OCI-LY1 (cell line): ENCODE measurements around the gene PANX3.

ENCODE experiments used
- H2AFZ ChIP-seq: fragments of 200-600 bp; sonication (generic), shearing (Covaris generic); 2 replicates; pipeline ENCODE4 v1.6.0; 2014; ENCODE audit warnings: antibody characterized with exemption, mild to moderate bottlenecking, low read length
- H3F3A ChIP-seq: fragments of 200-600 bp; sonication (generic), shearing (Covaris generic); 2 replicates; pipeline ENCODE4 v1.6.0; 2014; ENCODE audit warnings: mild to moderate bottlenecking, antibody characterized with exemption, low read length, moderate library complexity; ENCODE audit not compliant: insufficient read depth
- H3K27ac ChIP-seq: fragments of 200-600 bp; sonication (generic); 2 replicates; pipeline ENCODE4 v1.5.1; 2014; ENCODE audit warnings: low read length, mixed run types, mild to moderate bottlenecking, low read depth; ENCODE audit not compliant: poor library complexity, severe bottlenecking
- H3K27me3 ChIP-seq: fragments of 200-600 bp; sonication (generic); 2 replicates; pipeline ENCODE4 v1.6.0; 2014; ENCODE audit warnings: antibody characterized with exemption, mild to moderate bottlenecking, low read length, moderate library complexity; ENCODE audit not compliant: insufficient read depth
- H3K36me3 ChIP-seq: fragments of 200-600 bp; sonication (generic); 2 replicates; pipeline ENCODE4 v1.6.1; 2014; ENCODE audit warnings: mild to moderate bottlenecking, antibody characterized with exemption, low read length, moderate library complexity, mixed read lengths; ENCODE audit not compliant: insufficient read depth
- H3K4me1 ChIP-seq: fragments of 200-600 bp; sonication (generic); 2 replicates; pipeline ENCODE4 v1.5.1; 2014; ENCODE audit warnings: mild to moderate bottlenecking, low read length, moderate library complexity; ENCODE audit not compliant: insufficient read depth, severe bottlenecking
- H3K4me2 ChIP-seq: fragments of 200-600 bp; sonication (generic), shearing (Covaris generic); 2 replicates; pipeline ENCODE4 v1.6.1; 2014; ENCODE audit warnings: low read length
- H3K4me3 ChIP-seq: fragments of 200-600 bp; sonication (generic); 2 replicates; pipeline ENCODE4 v1.5.1; 2014; ENCODE audit warnings: low read length, low read depth, mild to moderate bottlenecking, mixed read lengths; ENCODE audit not compliant: poor library complexity, severe bottlenecking
- H3K79me2 ChIP-seq: fragments of 200-600 bp; shearing (Covaris generic); 2 replicates; pipeline ENCODE4 v1.6.1; 2016; ENCODE audit warnings: mixed run types, low read length, mixed read lengths; ENCODE audit not compliant: insufficient read depth
- H3K9ac ChIP-seq: fragments of 200-600 bp; sonication (generic), shearing (Covaris generic); 2 replicates; pipeline ENCODE4 v1.6.1; 2014; ENCODE audit warnings: mild to moderate bottlenecking, low read length, mixed read lengths
- H3K9me2 ChIP-seq: fragments of 200-600 bp; sonication (generic), shearing (Covaris generic); 2 replicates; pipeline ENCODE4 v1.6.1; 2014; ENCODE audit warnings: low read depth, mild to moderate bottlenecking, low read length, mixed read lengths
- H3K9me3 ChIP-seq: fragments of 200-600 bp; shearing (Covaris generic); 2 replicates; pipeline ENCODE4 v1.6.1; 2014; ENCODE audit warnings: low read length, mixed read lengths
- H4K20me1 ChIP-seq: fragments of 200-600 bp; sonication (generic), shearing (Covaris generic); 2 replicates; pipeline ENCODE4 v1.6.0; 2016; ENCODE audit warnings: mild to moderate bottlenecking, low read length; ENCODE audit not compliant: insufficient read depth
- CTCF ChIP-seq: fragments of 200-600 bp; sonication (generic), shearing (Covaris generic); IDR thresholded peaks from 2 replicates; pipeline ENCODE4 v1.5.1; 2017; ENCODE audit warnings: mild to moderate bottlenecking, antibody characterized with exemption, low read length, moderate library complexity, mixed read lengths
- EZH2 ChIP-seq: fragments of 200-600 bp; sonication (generic), shearing (Covaris generic); IDR thresholded peaks from 2 replicates; pipeline ENCODE4 v1.8.0; 2017; ENCODE audit warnings: borderline replicate concordance, mixed run types, mild to moderate bottlenecking, antibody characterized with exemption, low read length, moderate library complexity, mixed read lengths

PANX3 gene

DNA sequence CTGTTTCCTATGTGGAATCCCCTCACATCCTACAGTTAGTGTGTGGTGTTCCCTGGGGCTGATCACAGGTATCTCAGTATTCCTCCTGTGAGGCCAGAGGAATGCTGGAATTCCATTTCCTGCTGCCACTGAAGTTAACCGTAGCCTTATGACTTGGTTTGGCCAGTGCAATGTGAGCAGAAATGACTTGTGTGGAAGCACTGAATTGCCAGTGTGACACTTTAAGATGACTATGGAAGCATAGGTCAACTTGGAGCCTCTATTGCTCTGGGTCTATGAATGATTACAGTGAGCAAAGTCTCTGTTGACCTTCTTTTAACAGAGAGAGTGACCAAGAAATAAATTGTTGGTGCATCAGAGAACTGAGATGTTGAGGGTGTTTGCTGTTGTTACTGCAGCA, 28.0 kb downstream of the PANX3 start:
- Histone ChIP-seq H3K9me3 (no peaks in the 10 kb centered on the region), H3K4me2 (no peak overlapping the region), H3K27ac (no peak overlapping the region), H3K9me2 (no peaks in the 10 kb centered on the region), H4K20me1 (no peaks in the 10 kb centered on the region), H3K4me1 (no peaks in the 10 kb centered on the region), H3K9ac (no peak overlapping the region), H3K4me3 (no peak overlapping the region), H3K27me3 (no peaks in the 10 kb centered on the region), H3K79me2 (no peaks in the 10 kb centered on the region), H2AFZ (no peak overlapping the region), H3F3A (no peaks in the 10 kb centered on the region), H3K36me3 (peaks cover 8% of the 10 kb centered on the region; the same call in 1 of the 2 replicates)
- TF ChIP-seq CTCF (no peak), EZH2 (no peak)

DNA sequence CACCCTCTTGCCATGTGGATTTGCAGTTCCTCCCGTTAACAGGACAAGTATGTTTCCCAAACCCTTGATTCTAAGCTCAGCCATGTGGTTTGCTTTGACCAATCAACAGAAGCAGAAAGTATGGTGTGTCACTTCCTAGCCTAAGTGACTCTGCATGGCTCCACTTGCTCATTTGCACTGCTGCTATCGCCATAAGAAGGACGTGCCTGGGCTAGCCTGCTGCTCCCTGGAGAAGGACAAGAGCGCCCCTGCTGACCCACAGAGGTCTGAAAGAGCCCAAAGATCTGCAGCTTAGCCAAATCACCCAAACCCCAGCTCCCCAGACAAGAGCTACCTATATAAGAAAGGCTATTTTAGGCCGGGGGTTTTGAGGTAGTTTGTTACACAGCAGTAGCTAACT, 29.4 kb downstream of the PANX3 start:
- H3K4me2 ChIP-seq = no peak overlapping the region
- no peaks in the 10 kb centered on the region for H3K79me2 ChIP-seq
- no peak overlapping the region for H2AFZ ChIP-seq
- H3K36me3 ChIP-seq = 0 out of 2 replicates have a peak, but pooled peaks cover 3% of the 10 kb centered on the region
- H3K27ac ChIP-seq = no peak overlapping the region
- H3K9me2 ChIP-seq = no peaks in the 10 kb centered on the region
- H3K4me3 ChIP-seq = no peak overlapping the region
- no peak overlapping the region for H3K9ac ChIP-seq
- H3K4me1 ChIP-seq = no peaks in the 10 kb centered on the region
- H3K27me3 ChIP-seq = no peaks in the 10 kb centered on the region
- H3F3A ChIP-seq = no peaks in the 10 kb centered on the region
- H4K20me1 ChIP-seq = no peaks in the 10 kb centered on the region
- no peak for TF ChIP-seq CTCF
- no peak for TF ChIP-seq EZH2
- H3K9me3 ChIP-seq = no peaks in the 10 kb centered on the region

DNA sequence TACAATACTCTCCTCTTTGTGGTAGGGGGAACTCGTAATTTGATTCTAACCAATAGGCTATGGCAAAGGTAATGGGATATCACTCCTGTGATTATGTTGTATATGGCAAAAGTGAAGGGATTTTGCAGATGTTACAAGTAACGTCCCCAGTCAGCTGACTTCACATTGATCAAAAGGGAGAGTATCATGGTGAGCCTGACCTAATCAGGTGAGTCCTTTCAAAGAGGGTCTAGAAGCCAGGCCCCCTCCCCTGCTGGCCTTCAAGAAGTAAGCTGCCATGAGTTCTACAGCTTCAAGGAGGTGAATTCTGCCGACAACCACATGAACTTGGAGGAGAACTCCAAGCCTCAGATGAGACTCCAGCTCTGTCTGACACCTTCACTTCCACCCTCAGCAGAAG, 31.4 kb downstream of the PANX3 start:
- Histone ChIP-seq H3K79me2 (no peaks in the 10 kb centered on the region), H3K27ac (no peak overlapping the region), H3K4me2 (no peak overlapping the region), H3K9me3 (no peaks in the 10 kb centered on the region), H3K9ac (no peak overlapping the region), H3K36me3 (no peaks in the 10 kb centered on the region), H3K4me3 (no peak overlapping the region), H3F3A (no peaks in the 10 kb centered on the region), H4K20me1 (no peaks in the 10 kb centered on the region), H2AFZ (no peak overlapping the region), H3K9me2 (no peaks in the 10 kb centered on the region), H3K27me3 (no peaks in the 10 kb centered on the region), H3K4me1 (peaks cover 7% of the 10 kb centered on the region)
- TF ChIP-seq EZH2 (no peak), CTCF (no peak)
